GM18526 (cell line): ENCODE results near the gene KCNQ5.

Experiments
- POLR2A ChIP-seq: IDR thresholded peaks from 3 replicates; pipeline ENCODE4 v1.6.1; 2011; ENCODE audit not compliant: insufficient read length; ENCODE audit errors: extremely low read depth

The KCNQ5 gene

DNA sequence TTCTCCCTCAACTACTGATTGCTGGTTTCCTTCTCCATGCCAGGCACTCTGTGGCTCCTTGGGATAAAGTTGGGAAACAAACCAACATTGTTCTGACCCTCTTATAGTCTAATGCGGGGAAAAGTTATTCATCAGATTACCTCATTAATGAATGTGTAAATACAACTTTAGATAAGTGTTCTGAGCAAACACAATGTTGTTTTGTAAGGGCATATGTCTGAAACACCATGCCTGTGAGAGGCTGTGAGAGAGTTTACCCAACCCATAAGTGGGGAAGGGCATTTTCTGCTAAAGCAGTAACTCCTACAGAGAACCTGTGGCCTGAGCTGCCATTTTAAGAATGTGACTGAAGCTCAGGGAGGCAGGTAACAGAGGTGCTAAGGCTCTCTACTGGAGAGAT lies 319.9 kb downstream of the KCNQ5 start:
- no peak for TF ChIP-seq POLR2A

DNA sequence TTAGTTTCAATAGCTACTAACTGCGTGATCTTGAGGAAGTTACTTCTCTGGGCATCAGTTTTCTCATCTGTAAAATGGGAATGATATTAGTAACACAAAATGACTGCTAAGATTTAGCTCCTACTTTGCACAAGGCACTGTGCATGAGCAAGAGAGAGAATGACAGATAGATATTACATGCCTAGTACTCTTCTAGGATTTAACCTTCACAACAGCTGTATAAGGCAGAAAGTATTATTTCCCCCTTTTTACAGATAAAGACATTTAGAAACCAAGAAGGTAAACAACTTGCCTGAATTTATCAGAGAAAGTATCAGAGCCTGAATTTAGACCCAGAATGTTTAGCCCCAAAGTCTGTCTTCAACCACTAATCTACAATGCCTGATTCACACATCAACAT lies 321.8 kb downstream of the KCNQ5 start:
- no peak for TF ChIP-seq POLR2A

- TF ChIP-seq POLR2A: no peak
Observed at GRCh38 chr6:72944660-72945059, 322.8 kb downstream of the KCNQ5 start.

DNA sequence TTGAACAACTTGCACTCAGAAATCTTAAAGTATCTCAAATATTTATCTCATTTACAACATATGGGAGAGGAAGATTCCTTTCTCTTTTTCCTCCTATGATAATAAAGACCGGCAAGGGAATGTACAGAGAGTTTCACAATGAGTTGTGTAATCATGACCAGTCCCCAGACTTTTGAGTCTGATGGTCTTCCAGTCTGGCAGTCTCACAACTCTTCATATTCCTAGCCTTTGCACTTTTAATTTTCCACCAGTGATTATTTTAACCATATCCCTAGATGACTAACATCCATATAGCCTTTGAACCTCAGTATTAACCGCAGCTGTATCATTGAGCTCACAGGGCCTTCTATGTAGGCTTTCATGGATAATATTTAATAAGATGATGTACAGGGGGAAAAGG lies 324.9 kb downstream of the KCNQ5 start:
- TF ChIP-seq POLR2A: no peak

- TF ChIP-seq POLR2A: no peak
Observed at GRCh38 chr6:72947534-72947933, 325.7 kb downstream of the KCNQ5 start.

- no peak for TF ChIP-seq POLR2A
Observed at GRCh38 chr6:72948153-72948552, 326.3 kb downstream of the KCNQ5 start.

DNA sequence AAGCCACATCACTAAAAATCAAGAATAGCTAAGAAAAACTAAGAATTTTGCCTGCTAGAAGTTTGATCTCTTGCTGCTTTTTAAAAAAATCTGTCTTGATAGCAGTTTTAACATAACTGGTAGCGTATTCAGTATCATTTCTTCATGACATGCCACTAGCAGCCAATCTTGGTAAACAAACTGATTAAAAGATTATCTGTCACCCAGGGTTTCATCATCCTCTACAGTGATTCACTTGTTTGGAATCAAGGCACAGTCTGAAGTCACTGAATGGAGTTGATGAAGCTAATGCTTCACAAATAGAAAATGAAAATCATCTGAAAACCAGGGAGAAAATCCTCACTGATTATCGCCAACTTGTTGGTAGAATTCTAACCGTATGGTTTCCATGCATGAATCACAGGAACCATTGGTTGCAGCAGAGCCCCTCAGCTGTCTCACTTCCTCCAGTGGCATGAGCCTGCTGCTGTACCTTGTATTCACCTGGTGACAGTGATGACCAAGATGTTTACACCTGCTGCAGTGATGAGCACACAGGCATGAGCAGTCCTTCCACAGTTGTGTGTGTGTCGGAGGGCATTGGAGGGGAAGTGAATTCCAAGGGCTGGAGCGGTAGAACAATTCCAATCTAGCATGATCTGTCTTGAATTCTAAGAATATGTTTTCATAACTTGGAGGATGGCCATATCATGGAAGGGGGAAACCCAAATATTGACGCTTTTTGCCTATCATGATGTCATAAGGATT lies 328.4 kb downstream of the KCNQ5 start:
- no peak for TF ChIP-seq POLR2A

- no peak for TF ChIP-seq POLR2A
Observed at GRCh38 chr6:72952808-72953630, 331.2 kb downstream of the KCNQ5 start.

DNA sequence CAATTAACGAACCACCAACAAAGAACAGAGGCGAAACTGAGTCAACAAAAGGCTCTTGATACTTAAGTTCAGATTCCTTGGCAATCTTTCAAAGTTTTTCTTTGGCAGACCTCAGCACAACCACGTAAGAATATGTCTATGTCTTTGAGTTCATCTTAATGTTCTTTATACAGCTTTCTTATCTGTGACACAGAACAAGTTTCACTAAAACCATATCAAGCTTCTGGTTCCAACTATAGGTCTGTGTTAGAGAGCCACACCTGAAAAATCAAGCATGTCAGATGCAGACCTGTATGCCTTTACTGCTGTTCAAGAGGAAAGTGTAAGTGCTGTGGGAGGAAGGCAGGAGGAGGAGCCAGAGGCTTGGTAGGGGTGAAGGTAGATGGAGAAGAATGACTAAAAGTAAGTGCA lies 332.1 kb downstream of the KCNQ5 start:
- no peak for TF ChIP-seq POLR2A

DNA sequence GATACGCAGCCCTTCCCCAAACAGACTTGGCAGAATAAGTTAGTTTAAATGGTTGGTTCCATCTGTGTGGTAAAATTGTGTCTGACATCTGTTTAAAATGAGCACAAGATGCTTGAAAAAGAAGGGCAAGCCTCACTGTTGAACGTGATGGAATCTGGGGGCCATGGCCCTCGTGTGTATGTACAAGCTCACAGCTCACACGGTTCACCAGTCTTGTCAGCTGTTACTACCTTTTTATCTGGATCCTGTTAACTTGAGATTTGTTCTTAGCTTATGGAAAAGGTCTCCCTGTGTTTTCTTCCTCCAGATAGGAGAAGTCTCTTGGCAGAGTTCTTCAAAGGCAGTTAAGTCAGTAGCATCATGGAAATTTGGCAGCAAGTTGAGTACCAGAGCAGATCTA lies 332.9 kb downstream of the KCNQ5 start:
- TF ChIP-seq POLR2A: no peak

GRCh38 chr6:72955666-72956065 lies 333.8 kb downstream of the KCNQ5 start:
- no peak for TF ChIP-seq POLR2A

DNA sequence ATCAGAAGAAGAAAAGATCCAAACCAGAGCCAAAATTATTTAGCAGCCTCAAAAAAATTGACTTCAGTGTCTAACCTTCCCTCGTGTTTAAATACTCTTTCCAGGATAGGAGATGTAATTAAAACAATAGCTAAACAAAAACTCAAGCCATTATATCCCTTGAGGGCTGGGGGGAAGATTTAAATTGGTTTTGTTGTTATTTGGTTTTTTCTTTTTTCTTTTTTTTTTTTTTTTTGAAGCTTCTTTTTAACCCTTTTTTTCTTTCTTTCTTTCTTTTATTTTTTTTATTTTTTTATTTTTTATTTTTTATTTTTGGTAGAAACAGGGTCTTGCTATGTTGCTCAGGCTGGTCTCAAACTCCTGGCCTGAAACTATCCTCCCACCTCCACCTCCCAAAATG lies 334.4 kb downstream of the KCNQ5 start:
- TF ChIP-seq POLR2A: no peak

DNA sequence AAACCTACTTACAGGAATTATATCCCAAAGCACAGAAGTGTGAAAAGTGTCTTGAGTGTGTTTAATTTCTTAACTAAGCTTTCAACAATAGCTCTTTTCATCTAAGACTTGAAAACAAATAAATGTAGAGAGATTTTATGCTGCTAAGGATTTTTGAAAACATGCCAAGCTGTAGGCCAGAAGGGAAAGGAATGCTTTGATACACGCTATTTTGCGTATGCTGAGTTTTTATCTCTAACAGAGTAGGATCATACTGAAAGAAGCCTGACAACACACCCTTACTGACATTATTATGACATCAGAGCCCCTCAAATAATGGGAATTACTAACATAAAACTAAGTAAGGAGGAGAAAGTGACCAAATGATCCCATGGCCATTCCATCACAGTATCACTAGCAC lies 338.0 kb downstream of the KCNQ5 start:
- TF ChIP-seq POLR2A: no peak

DNA sequence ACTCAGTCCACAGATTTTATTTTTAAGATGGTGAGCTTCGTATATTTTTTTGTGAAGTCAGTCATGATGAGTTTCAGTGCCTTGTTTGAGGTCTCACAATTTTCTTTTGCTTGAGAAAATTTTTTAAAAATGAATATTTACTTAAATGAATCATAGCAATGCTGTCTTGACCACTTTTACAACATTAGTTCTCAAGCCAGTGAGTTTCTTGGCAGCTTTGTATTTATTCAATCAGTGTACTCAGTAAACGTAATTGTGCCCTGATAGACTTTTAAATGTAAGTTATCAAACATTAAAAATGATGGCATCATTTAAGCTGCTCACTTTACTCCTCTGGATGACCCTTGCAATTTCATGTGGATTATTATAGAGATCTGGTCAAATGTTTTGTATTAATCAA lies 342.1 kb downstream of the KCNQ5 start:
- no peak for TF ChIP-seq POLR2A

DNA sequence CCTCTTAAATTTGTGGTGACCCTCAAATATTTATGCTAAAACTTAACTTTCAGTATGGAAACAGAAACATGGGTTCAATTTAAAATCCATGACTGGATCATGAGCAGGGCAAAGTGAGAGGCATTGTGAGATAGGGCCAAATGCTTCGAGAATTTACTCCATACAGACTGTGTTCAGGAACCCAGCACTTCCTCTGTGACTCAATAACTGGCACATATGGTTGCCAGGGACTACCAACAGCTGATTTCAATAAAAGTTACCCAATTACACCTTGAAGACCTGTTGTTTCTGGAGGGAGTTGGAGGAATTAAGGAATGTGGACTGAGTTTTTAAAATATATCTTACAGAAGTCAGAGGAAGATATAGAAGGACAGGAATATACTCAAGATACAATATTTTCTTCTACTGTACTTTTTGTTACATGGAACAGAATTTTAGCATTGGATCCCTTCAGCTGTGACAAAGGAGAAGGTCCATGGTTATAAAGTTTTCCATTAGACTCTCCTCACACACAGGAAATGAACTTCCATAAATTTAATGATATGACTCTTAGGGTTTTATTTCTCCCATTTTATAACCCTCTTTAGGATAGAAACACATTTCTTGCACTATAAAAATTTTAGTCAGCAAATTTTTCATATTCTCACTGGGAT lies 344.9 kb downstream of the KCNQ5 start:
- no peak for TF ChIP-seq POLR2A

- no peak for TF ChIP-seq POLR2A
Observed at GRCh38 chr6:72967329-72967728, 345.5 kb downstream of the KCNQ5 start.

- TF ChIP-seq POLR2A: no peak
Observed at GRCh38 chr6:72968704-72969103, 346.8 kb downstream of the KCNQ5 start.

DNA sequence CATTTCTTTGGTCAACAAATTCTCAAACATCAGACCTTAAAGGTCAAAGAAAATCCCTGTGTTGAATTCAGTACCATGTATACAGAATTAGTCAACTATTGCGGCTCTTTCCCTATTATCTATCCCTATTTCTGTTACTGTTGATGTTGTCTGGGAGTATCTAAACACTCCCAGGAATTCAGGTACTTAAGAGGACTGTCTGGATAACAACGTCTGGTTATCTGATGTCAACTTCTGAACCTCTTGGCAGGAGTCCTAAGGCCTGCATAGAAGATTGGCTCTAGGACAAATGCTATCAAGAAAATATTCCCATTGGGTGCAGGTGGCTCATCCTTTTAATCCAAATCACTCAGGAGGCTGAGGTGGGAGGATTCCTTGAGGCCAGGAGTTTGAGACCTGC lies 347.8 kb downstream of the KCNQ5 start:
- TF ChIP-seq POLR2A: no peak
